Activated CD8-positive, alpha-beta T cell treated with anti-CD3 and anti-CD28 coated beads, Interleukin-2, amount 10 ng/mL, durations not matched to agents 7 days and 5 days (primary cell): ENCODE measurements around the gene SF3B3. TPM values are rescaled to one million over a fixed set of nuclear protein-coding genes. Genes with fewer than 3 reads are reported as not detected.

Experiments used
- ATAC-seq: fragments of 150-1000 bp; cut with Tn5 transposase; one replicate; pipeline ENCODE4 v1.10.0; 2021; ENCODE audit warnings: moderate library complexity
- CTCF ChIA-PET: fragments of 350-600 bp; sonication (Branson Sonifier 250); formaldehyde crosslinking; loops from one replicate; lab custom pipeline; 2021; ENCODE audit warnings: antibody characterized with exemption; lab: Charles Lee
- POLR2A ChIA-PET: fragments of 350-600 bp; sonication (Branson Sonifier 250); formaldehyde crosslinking; loops from one replicate; lab custom pipeline; 2021; ENCODE audit warnings: antibody characterized with exemption; lab: Charles Lee
- DNase-seq: peaks from one replicate; pipeline ENCODE4 v3.0.0-alpha.2; 2020
- H3K27ac Mint-ChIP-seq: one replicate; pipeline ENCODE4 v1.8.0; 2021; ENCODE audit warnings: mild to moderate bottlenecking, mixed read lengths
- H3K27me3 Mint-ChIP-seq: one replicate; pipeline ENCODE4 v1.8.0; 2021; ENCODE audit warnings: low read depth, mixed read lengths
- H3K36me3 Mint-ChIP-seq: one replicate; pipeline ENCODE4 v1.8.0; 2021; ENCODE audit warnings: low read depth, mixed read lengths
- H3K4me1 Mint-ChIP-seq: one replicate; pipeline ENCODE4 v1.8.0; 2021; ENCODE audit warnings: low read depth, mixed read lengths
- H3K4me3 Mint-ChIP-seq: one replicate; pipeline ENCODE4 v1.8.0; 2021; ENCODE audit warnings: mild to moderate bottlenecking, mixed read lengths
- H3K9me3 Mint-ChIP-seq: one replicate; pipeline ENCODE4 v1.8.0; 2022; ENCODE audit warnings: mixed read lengths; ENCODE audit not compliant: insufficient read depth
- total RNA-seq, 2 experiments: library from RNA; stranded (reverse); gene quantifications; one replicate each; pipeline ENCODE4 v1.2.3, GENCODE V29; 2021

SF3B3 gene
- total RNA-seq, 2 experiments from 2014 or later = 399 to 420 TPM

DNA sequence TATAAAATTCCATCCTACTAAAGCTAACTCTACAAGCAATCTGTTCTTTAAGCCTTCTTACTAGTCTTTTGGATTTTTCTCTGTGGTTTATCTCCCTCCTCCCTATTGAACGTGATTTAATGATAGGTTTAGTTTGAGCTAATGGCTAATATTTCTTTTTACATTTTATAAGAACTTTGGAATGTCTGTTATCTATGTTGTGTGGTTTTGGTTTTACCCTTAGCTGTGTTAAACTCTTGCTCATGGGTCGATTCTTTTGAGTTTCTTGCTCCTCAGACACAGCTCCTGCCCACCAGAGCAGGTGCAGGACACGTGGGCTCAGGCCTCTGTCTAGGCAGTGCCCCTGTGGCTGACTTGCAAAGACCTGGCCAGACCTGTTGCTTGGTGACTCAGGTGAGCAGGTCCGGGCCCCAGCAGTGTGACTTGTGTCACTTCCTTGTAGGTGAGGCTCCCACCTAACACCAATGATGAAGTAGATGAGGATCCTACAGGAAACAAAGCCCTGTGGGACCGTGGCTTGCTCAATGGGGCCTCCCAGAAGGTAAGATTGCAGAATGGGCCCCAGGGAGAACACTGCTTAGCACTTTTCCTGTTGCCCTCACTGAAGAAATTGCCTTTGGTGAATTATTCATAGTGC, 45.1 kb downstream of the SF3B3 start:
- no peak for ATAC-seq
- no peak for DNase-seq
- Mint-ChIP-seq H3K36me3 (peaks cover 87% of the 10 kb centered on the region), H3K9me3 (no peaks in the 10 kb centered on the region), H3K4me1 (peaks cover 22% of the 10 kb centered on the region), H3K4me3 (no peak overlapping the region), H3K27ac (no peak overlapping the region), H3K27me3 (no peaks in the 10 kb centered on the region)
- POLR2A ChIA-PET = interaction anchor here (1.0 to 1.6 kb wide), 3 partner anchors 10 to 11 kb away, joined by 3 to 4 read pairs (median 4); no protein-coding TSS in a partner anchor
- CTCF ChIA-PET = interaction anchor here (0.8 to 1.4 kb wide), 3 partner anchors 28 to 203 kb away, joined by 3 read pairs; no protein-coding TSS in a partner anchor

DNA sequence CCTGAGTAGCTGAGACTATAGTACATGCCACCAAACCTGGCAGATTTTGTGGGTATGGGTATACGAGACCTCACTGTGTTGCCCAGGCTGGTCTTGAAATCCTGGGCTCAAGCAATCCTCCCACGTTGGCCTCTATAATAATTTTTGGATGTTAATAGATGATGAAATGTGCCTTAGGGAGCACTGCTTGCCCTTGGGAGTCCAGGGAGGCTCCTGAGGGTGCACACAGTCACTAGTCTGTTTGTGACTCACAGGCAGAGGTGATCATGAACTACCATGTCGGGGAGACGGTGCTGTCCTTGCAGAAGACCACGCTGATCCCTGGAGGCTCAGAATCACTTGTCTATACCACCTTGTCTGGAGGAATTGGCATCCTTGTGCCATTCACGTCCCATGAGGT, 46.1 kb downstream of the SF3B3 start:
- DNase-seq (no peak), ATAC-seq (no peak)
- H3K4me3 Mint-ChIP-seq = no peak overlapping the region
- H3K36me3 Mint-ChIP-seq = peaks cover 84% of the 10 kb centered on the region
- no peak overlapping the region for H3K27ac Mint-ChIP-seq
- peaks cover 22% of the 10 kb centered on the region for H3K4me1 Mint-ChIP-seq
- CTCF ChIA-PET = interaction anchor here (0.8 kb wide), 1 partner anchor 83 kb away, joined by 3 read pairs; no protein-coding TSS in a partner anchor
- no peaks in the 10 kb centered on the region for H3K9me3 Mint-ChIP-seq
- no peaks in the 10 kb centered on the region for H3K27me3 Mint-ChIP-seq
- POLR2A ChIA-PET = interaction anchor here (1.0 kb wide), 2 partner anchors 9 to 12 kb away, joined by 3 to 4 read pairs; no protein-coding TSS in a partner anchor

GRCh38 chr16:70570967-70571570, 47.5 kb downstream of the SF3B3 start:
- peaks cover 81% of the 10 kb centered on the region for H3K36me3 Mint-ChIP-seq
- H3K27ac Mint-ChIP-seq = peak overlapping the region; percentile 49
- ChIA-PET POLR2A (no interaction called here), CTCF (interaction anchor here (1.0 kb wide), 1 partner anchor 62 kb away, joined by 4 read pairs; no protein-coding TSS in a partner anchor)
- DNase-seq (no peak), ATAC-seq (no peak)
- H3K4me1 Mint-ChIP-seq = peaks cover 22% of the 10 kb centered on the region
- no peak overlapping the region for H3K4me3 Mint-ChIP-seq
- no peaks in the 10 kb centered on the region for H3K9me3 Mint-ChIP-seq
- H3K27me3 Mint-ChIP-seq = no peaks in the 10 kb centered on the region

- ChIA-PET POLR2A (no interaction called here), CTCF (interaction anchor here (1.0 kb wide), 1 partner anchor 63 kb away, joined by 4 read pairs; no protein-coding TSS in a partner anchor)
- DNase-seq (no peak), ATAC-seq (no peak)
- H3K9me3 Mint-ChIP-seq = no peaks in the 10 kb centered on the region
- H3K4me3 Mint-ChIP-seq = no peak overlapping the region
- peak overlapping the region; percentile 40 for H3K27ac Mint-ChIP-seq
- no peaks in the 10 kb centered on the region for H3K27me3 Mint-ChIP-seq
- peaks cover 26% of the 10 kb centered on the region for H3K4me1 Mint-ChIP-seq
- peaks cover 80% of the 10 kb centered on the region for H3K36me3 Mint-ChIP-seq
These were observed 48.0 kb downstream of the SF3B3 start for GRCh38 chr16:70571623-70572022.

- peaks cover 73% of the 10 kb centered on the region for H3K36me3 Mint-ChIP-seq
- H3K4me1 Mint-ChIP-seq = peaks cover 26% of the 10 kb centered on the region
- ChIA-PET POLR2A (no interaction called here), CTCF (no interaction called here)
- no peaks in the 10 kb centered on the region for H3K27me3 Mint-ChIP-seq
- no peaks in the 10 kb centered on the region for H3K9me3 Mint-ChIP-seq
- H3K4me3 Mint-ChIP-seq = no peak overlapping the region
- H3K27ac Mint-ChIP-seq = peak overlapping the region; percentile 40
- ATAC-seq (no peak), DNase-seq (no peak)
These were observed 48.7 kb downstream of the SF3B3 start for GRCh38 chr16:70572050-70572925.

DNA sequence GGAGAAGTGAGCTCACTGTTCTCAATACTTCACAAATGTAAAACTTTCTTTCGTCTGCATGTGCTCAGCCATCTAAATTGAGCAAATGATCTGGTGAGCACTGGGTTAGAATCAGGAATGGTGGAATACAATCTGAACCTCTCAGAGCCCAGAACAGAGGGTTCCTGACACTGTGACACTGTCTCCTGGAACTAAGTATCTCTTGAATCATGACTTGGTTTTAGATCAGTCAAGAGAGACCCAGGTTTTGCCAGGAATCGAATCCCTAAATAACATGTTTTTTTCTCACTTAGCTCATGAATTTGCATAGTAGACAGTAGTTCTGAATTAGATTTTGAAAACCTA, 49.3 kb downstream of the SF3B3 start:
- Mint-ChIP-seq H3K4me3 (no peak overlapping the region), H3K4me1 (peaks cover 26% of the 10 kb centered on the region), H3K27me3 (no peaks in the 10 kb centered on the region), H3K9me3 (no peaks in the 10 kb centered on the region), H3K27ac (no peak overlapping the region), H3K36me3 (peaks cover 71% of the 10 kb centered on the region)
- CTCF ChIA-PET = no interaction called here
- POLR2A ChIA-PET = no interaction called here
- DNase-seq = no peak
- no peak for ATAC-seq

DNA sequence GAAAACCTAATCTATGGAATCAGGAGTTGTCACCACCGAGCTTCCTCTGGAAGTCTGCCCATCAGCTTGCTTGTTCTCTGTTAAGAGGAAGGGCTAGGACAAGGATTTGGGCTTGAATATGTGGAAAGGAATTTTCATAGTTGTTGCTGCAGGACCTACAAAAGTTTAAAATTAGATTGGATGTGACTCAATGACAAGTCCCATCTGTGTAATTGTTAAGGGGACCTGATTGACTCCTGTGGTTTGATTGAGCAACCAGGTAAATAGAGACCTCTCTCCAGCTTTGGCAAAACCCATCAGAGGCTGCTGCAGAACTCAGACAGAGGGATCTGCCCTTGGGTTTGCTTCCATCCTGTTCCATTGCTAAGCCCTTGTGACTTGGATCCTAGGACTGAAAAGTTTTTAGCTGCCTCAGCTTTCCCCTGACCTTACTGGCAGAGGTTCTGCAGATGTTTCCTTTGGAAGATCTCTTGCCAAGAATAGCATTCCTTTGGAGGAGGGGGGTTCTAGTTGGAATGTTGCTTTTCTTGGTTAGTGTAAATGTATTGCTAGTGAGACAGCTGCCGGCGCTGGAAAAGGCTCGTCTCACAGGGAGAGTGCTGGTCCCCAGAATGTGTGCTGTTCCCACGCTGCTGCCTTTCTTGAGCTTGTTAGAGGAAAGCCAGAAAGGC, 50.0 kb downstream of the SF3B3 start:
- Mint-ChIP-seq H3K36me3 (peaks cover 64% of the 10 kb centered on the region), H3K4me1 (peaks cover 26% of the 10 kb centered on the region), H3K4me3 (no peak overlapping the region), H3K9me3 (no peaks in the 10 kb centered on the region), H3K27me3 (no peaks in the 10 kb centered on the region), H3K27ac (peak overlapping the region; percentile 67)
- ChIA-PET CTCF (no interaction called here), POLR2A (no interaction called here)
- ATAC-seq = no peak
- no peak for DNase-seq

DNA sequence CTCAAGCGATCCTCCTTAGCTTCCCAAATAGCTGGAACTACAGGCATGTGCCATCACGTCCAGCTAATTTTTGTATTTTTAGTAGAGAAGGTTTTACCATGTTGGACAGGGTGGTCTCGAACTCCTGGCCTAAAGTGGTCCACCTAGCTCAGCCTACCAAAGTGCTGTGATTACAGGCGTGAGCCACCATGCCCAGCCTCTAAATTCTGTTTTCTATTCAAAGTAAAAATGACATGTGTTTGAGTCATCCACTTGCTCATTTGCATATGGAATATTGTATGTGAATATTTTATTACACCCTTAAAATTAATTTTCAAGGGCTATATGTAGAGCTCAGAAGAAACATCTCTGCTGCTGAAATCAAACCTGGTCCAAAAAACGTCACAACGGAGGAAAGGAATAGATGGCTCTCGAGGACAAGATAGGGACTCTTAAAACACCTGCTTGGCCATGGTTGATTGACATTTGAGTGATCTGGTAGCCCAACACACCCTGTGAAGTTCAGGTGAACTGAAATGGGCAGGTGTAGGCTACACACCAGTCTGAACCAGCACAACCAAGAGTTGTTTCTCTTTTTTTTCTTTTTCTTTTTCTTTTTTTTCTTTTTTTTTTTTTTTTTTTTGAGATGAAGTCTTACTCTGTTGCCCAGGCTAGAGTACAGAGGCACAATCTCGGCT, 51.1 kb downstream of the SF3B3 start:
- Mint-ChIP-seq H3K36me3 (peaks cover 55% of the 10 kb centered on the region), H3K4me1 (peaks cover 26% of the 10 kb centered on the region), H3K9me3 (no peaks in the 10 kb centered on the region), H3K27ac (no peak overlapping the region), H3K4me3 (no peak overlapping the region), H3K27me3 (no peaks in the 10 kb centered on the region)
- POLR2A ChIA-PET = no interaction called here
- CTCF ChIA-PET = interaction anchor here (0.8 to 0.9 kb wide), 2 partner anchors 80 to 197 kb away, joined by 3 read pairs; no protein-coding TSS in a partner anchor
- DNase-seq (no peak), ATAC-seq (no peak)

- H3K9me3 Mint-ChIP-seq = no peaks in the 10 kb centered on the region
- H3K27ac Mint-ChIP-seq = no peak overlapping the region
- H3K36me3 Mint-ChIP-seq = peaks cover 51% of the 10 kb centered on the region
- no peak overlapping the region for H3K4me3 Mint-ChIP-seq
- CTCF ChIA-PET = no interaction called here
- ATAC-seq = no peak
- DNase-seq = no peak
- peaks cover 26% of the 10 kb centered on the region for H3K4me1 Mint-ChIP-seq
- POLR2A ChIA-PET = no interaction called here
- H3K27me3 Mint-ChIP-seq = no peaks in the 10 kb centered on the region
These were observed 51.8 kb downstream of the SF3B3 start for GRCh38 chr16:70575376-70575775.

DNA sequence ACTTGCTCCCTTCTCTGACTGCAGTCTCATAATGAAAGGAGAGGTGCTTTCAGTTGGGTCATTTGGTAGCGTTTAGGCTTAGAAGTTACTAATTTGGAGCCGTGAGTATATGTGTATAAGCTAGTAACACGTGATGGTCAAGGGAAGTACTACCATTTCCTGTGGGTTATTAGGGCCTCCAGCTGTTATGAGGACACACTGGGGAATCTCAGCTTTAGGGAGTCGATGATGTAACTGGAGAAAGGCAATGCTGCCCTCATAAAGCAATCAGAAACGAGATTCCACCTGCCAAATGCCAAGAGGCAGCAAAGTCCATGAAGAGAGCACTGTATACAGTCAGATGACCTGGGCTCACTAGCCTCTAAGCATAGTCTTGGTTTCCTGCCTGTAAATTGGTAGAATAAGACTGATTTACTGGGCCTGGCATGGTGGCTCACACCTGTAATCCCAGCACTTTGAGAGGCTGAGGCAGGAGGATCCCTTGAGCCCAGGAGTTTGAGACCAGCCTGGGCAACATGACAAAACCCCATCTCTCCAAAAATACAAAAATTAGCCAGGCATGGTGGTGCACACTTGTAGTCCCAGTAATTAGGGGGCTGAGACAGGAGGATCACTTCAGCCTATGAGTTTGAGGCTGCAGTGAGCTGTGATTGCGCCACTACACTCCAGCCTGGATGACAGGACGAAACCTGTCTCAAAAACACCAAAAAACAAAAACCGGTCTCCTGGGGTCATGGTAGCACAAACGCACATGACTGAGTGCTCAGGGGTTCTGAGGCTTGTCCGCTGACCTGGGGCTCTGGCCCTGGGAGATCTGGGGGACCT, 53.0 kb downstream of the SF3B3 start:
- H3K9me3 Mint-ChIP-seq = no peaks in the 10 kb centered on the region
- peaks cover 39% of the 10 kb centered on the region for H3K36me3 Mint-ChIP-seq
- ChIA-PET POLR2A (no interaction called here), CTCF (interaction anchor here (1.9 kb wide), 1 partner anchor 68 kb away, joined by 4 read pairs; no protein-coding TSS in a partner anchor)
- ATAC-seq = no peak
- no peak for DNase-seq
- H3K27me3 Mint-ChIP-seq = no peaks in the 10 kb centered on the region
- H3K4me3 Mint-ChIP-seq = no peak overlapping the region
- H3K4me1 Mint-ChIP-seq = peaks cover 14% of the 10 kb centered on the region
- peak overlapping the region; percentile 2 for H3K27ac Mint-ChIP-seq
